Measurements from ENCODE around the gene CYP4F8. TPM values are rescaled to one million over a fixed set of nuclear protein-coding genes. Genes with fewer than 3 reads are reported as not detected.

CYP4F8 gene
- not detected in 2 replicates for polyA plus RNA-seq (2013)

GRCh38 chr19:15614507-15615379 lies at the start of gene CYP4F8:
TSS of gene CYP4F8 (plus strand) at chr19:15615218. CDS start at chr19:15615617, 399 bp downstream.
- no peak within 1 kb of the TSS for H4K91ac ChIP-seq (ENCODE audit: low read depth, low read length)
- H2AK5ac ChIP-seq (ENCODE audit: low read length) = no peak within 1 kb of the TSS
- H2BK5ac ChIP-seq (ENCODE audit: low read depth, low read length, poor library complexity) = no peak within 1 kb of the TSS
- no peak within 1 kb of the TSS for H2BK120ac ChIP-seq (ENCODE audit: insufficient read depth, low read length, poor library complexity)
- H4K12ac ChIP-seq (ENCODE audit: low read depth, low read length) = no peak within 1 kb of the TSS
- no peaks in the 10 kb centered on the region for H3K36me3 ChIP-seq (ENCODE audit: control insufficient read depth in 1 of 2, insufficient read depth in 2 of 2, low read length in 2 of 2)
- no peak within 1 kb of the TSS for H3K27ac ChIP-seq (ENCODE audit: low read depth, low read length)
- H3K4me3 ChIP-seq (ENCODE audit: low read depth, low read length) = no peak within 1 kb of the TSS
- no peak within 1 kb of the TSS for H3K4ac ChIP-seq (ENCODE audit: low read depth, low read length)
- WGBS (ENCODE audit: extremely low coverage, insufficient coverage, insufficient read length) = no CpG with 5 or more reads among the region's 8 CpGs
- no peak within 1 kb of the TSS for H3K18ac ChIP-seq (ENCODE audit: low read length)
- peaks cover 66% of the 10 kb centered on the region for H3K9me3 ChIP-seq (ENCODE audit: insufficient read depth, low read depth, low read length)
- no peak within 1 kb of the TSS for H2BK12ac ChIP-seq (ENCODE audit: low read length)
- H2AFZ ChIP-seq (ENCODE audit: insufficient read depth, low read length, poor library complexity) = no peak within 1 kb of the TSS
- no peak within 1 kb of the TSS for H3K14ac ChIP-seq (ENCODE audit: low read length)
- H3K27me3 ChIP-seq (ENCODE audit: insufficient read depth, low read length) = no peaks in the 10 kb centered on the region
- no peaks in the 10 kb centered on the region for H3K79me2 ChIP-seq (ENCODE audit: control insufficient read depth, insufficient read depth, low read length, poor library complexity)
- no peak within 1 kb of the TSS for H3K4me2 ChIP-seq (ENCODE audit: low read length)
- no peak within 1 kb of the TSS for H3K9ac ChIP-seq (ENCODE audit: low read length)
- no peak within 1 kb of the TSS for H4K8ac ChIP-seq (ENCODE audit: low read depth, low read length)
- DNase-seq = peak in 1 of 2 donors; percentile 71
- H3K23ac ChIP-seq (ENCODE audit: low read length) = no peak within 1 kb of the TSS
- no peaks in the 10 kb centered on the region for H3K79me1 ChIP-seq (ENCODE audit: low read length)
- H3K4me1 ChIP-seq (ENCODE audit: control insufficient read depth in 1 of 2, insufficient read depth in 2 of 2, low read length in 2 of 2) = no peaks in the 10 kb centered on the region

- no peak overlapping the region for H3K4ac ChIP-seq (ENCODE audit: low read depth, low read length)
Measured at GRCh38 chr19:15570420-15570819, 44.6 kb upstream of the CYP4F8 start.

GRCh38 chr19:15575406-15575805 lies 39.6 kb upstream of the CYP4F8 start:
- Histone ChIP-seq H4K91ac (ENCODE audit: low read depth, low read length) (no peak overlapping the region), H4K12ac (ENCODE audit: low read depth, low read length) (no peak overlapping the region), H3K23ac (ENCODE audit: low read length) (no peak overlapping the region), H2BK5ac (ENCODE audit: low read depth, low read length, poor library complexity) (no peak overlapping the region), H3K79me1 (ENCODE audit: low read length) (no peaks in the 10 kb centered on the region), H3K14ac (ENCODE audit: low read length) (no peak overlapping the region), H3K27ac (ENCODE audit: low read depth, low read length) (no peak overlapping the region), H3K36me3 (ENCODE audit: control insufficient read depth in 1 of 2, insufficient read depth in 2 of 2, low read length in 2 of 2) (no peaks in the 10 kb centered on the region), H3K4me2 (ENCODE audit: low read length) (no peak overlapping the region), H3K9me3 (ENCODE audit: insufficient read depth, low read depth, low read length) (peaks cover 40% of the 10 kb centered on the region), H3K18ac (ENCODE audit: low read length) (no peak overlapping the region), H3K79me2 (ENCODE audit: control insufficient read depth, insufficient read depth, low read length, poor library complexity) (no peaks in the 10 kb centered on the region), H4K8ac (ENCODE audit: low read depth, low read length) (no peak overlapping the region), H3K4me3 (ENCODE audit: low read depth, low read length) (no peak overlapping the region), H2BK120ac (ENCODE audit: insufficient read depth, low read length, poor library complexity) (no peak overlapping the region), H2AFZ (ENCODE audit: insufficient read depth, low read length, poor library complexity) (no peak overlapping the region), H3K4me1 (ENCODE audit: control insufficient read depth in 1 of 2, insufficient read depth in 2 of 2, low read length in 2 of 2) (no peaks in the 10 kb centered on the region), H2BK12ac (ENCODE audit: low read length) (no peak overlapping the region), H3K9ac (ENCODE audit: low read length) (no peak overlapping the region), H3K4ac (ENCODE audit: low read depth, low read length) (no peak overlapping the region), H2AK5ac (ENCODE audit: low read length) (no peak overlapping the region), H3K27me3 (ENCODE audit: insufficient read depth, low read length) (no peaks in the 10 kb centered on the region)
- no CpG with 5 or more reads among the region's 6 CpGs for WGBS (ENCODE audit: extremely low coverage, insufficient coverage, insufficient read length)
- DNase-seq = no peak

More at GRCh38 chr19:15570420-15570819, 44.6 kb upstream of the CYP4F8 start:
- H3K4me1 ChIP-seq (ENCODE audit: control insufficient read depth in 1 of 2, insufficient read depth in 2 of 2, low read length in 2 of 2) = no peaks in the 10 kb centered on the region
- no peak overlapping the region for H2AFZ ChIP-seq (ENCODE audit: insufficient read depth, low read length, poor library complexity)
- peaks cover 41% of the 10 kb centered on the region for H3K9me3 ChIP-seq (ENCODE audit: insufficient read depth, low read depth, low read length)
- H4K91ac ChIP-seq (ENCODE audit: low read depth, low read length) = no peak overlapping the region
- DNase-seq = no peak
- no peak overlapping the region for H2BK12ac ChIP-seq (ENCODE audit: low read length)
- WGBS (ENCODE audit: extremely low coverage, insufficient coverage, insufficient read length) = 100% methylated on average over 2 of the region's 3 CpGs
- H4K12ac ChIP-seq (ENCODE audit: low read depth, low read length) = no peak overlapping the region
- H3K23ac ChIP-seq (ENCODE audit: low read length) = no peak overlapping the region
- H3K18ac ChIP-seq (ENCODE audit: low read length) = no peak overlapping the region
- no peak overlapping the region for H3K27ac ChIP-seq (ENCODE audit: low read depth, low read length)
- H3K9ac ChIP-seq (ENCODE audit: low read length) = no peak overlapping the region
- no peak overlapping the region for H2AK5ac ChIP-seq (ENCODE audit: low read length)
- H3K27me3 ChIP-seq (ENCODE audit: insufficient read depth, low read length) = no peaks in the 10 kb centered on the region
- H3K4me3 ChIP-seq (ENCODE audit: low read depth, low read length) = no peak overlapping the region
- no peak overlapping the region for H2BK5ac ChIP-seq (ENCODE audit: low read depth, low read length, poor library complexity)
- H3K4me2 ChIP-seq (ENCODE audit: low read length) = no peak overlapping the region
- no peak overlapping the region for H2BK120ac ChIP-seq (ENCODE audit: insufficient read depth, low read length, poor library complexity)
- no peak overlapping the region for H4K8ac ChIP-seq (ENCODE audit: low read depth, low read length)
- H3K79me1 ChIP-seq (ENCODE audit: low read length) = no peaks in the 10 kb centered on the region
- H3K36me3 ChIP-seq (ENCODE audit: control insufficient read depth in 1 of 2, insufficient read depth in 2 of 2, low read length in 2 of 2) = no peaks in the 10 kb centered on the region
- no peak overlapping the region for H3K14ac ChIP-seq (ENCODE audit: low read length)
- no peaks in the 10 kb centered on the region for H3K79me2 ChIP-seq (ENCODE audit: control insufficient read depth, insufficient read depth, low read length, poor library complexity)

GRCh38 chr19:15576526-15577156 lies 38.4 kb upstream of the CYP4F8 start:
- Histone ChIP-seq H3K36me3 (ENCODE audit: control insufficient read depth in 1 of 2, insufficient read depth in 2 of 2, low read length in 2 of 2) (no peaks in the 10 kb centered on the region), H2BK5ac (ENCODE audit: low read depth, low read length, poor library complexity) (no peak overlapping the region), H3K79me2 (ENCODE audit: control insufficient read depth, insufficient read depth, low read length, poor library complexity) (no peaks in the 10 kb centered on the region), H4K91ac (ENCODE audit: low read depth, low read length) (no peak overlapping the region), H2AFZ (ENCODE audit: insufficient read depth, low read length, poor library complexity) (no peak overlapping the region), H4K8ac (ENCODE audit: low read depth, low read length) (no peak overlapping the region), H2BK12ac (ENCODE audit: low read length) (no peak overlapping the region), H3K14ac (ENCODE audit: low read length) (no peak overlapping the region), H3K4me2 (ENCODE audit: low read length) (no peak overlapping the region), H3K4me1 (ENCODE audit: control insufficient read depth in 1 of 2, insufficient read depth in 2 of 2, low read length in 2 of 2) (no peaks in the 10 kb centered on the region), H3K79me1 (ENCODE audit: low read length) (no peaks in the 10 kb centered on the region), H2BK120ac (ENCODE audit: insufficient read depth, low read length, poor library complexity) (no peak overlapping the region), H3K4me3 (ENCODE audit: low read depth, low read length) (no peak overlapping the region), H3K27me3 (ENCODE audit: insufficient read depth, low read length) (no peaks in the 10 kb centered on the region), H3K9ac (ENCODE audit: low read length) (no peak overlapping the region), H4K12ac (ENCODE audit: low read depth, low read length) (no peak overlapping the region), H3K27ac (ENCODE audit: low read depth, low read length) (no peak overlapping the region), H3K4ac (ENCODE audit: low read depth, low read length) (no peak overlapping the region), H3K9me3 (ENCODE audit: insufficient read depth, low read depth, low read length) (peaks cover 39% of the 10 kb centered on the region), H3K23ac (ENCODE audit: low read length) (no peak overlapping the region), H3K18ac (ENCODE audit: low read length) (no peak overlapping the region), H2AK5ac (ENCODE audit: low read length) (no peak overlapping the region)
- DNase-seq = no peak
- WGBS (ENCODE audit: extremely low coverage, insufficient coverage, insufficient read length) = no CpG with 5 or more reads among the region's 12 CpGs
